Immature natural killer cell (primary cell): ENCODE results near the gene TCF15. TPM values are rescaled to one million over a fixed set of nuclear protein-coding genes. Genes with fewer than 3 reads are reported as not detected.
"Not testable (repeated sequence)": the region's sequence is repeated elsewhere in the genome, so short reads cannot be mapped to it uniquely, and the experiment has no call there.

Experiments
- DNase-seq, 3 donors: peaks; one replicate each; pipeline ENCODE4 v3.0.0; 2022; ENCODE audit warnings: mixed read lengths in 1 of 3
- H3K27ac Mint-ChIP-seq, 6 donors: one replicate each; pipeline ENCODE4 v1.8.0; 2020; ENCODE audit warnings: mixed read lengths in 6 of 6, mild to moderate bottlenecking in 5 of 6, inconsistent platforms in 4 of 6, moderate library complexity in 3 of 6
- H3K27me3 Mint-ChIP-seq, 3 donors: one replicate each; pipeline ENCODE4 v1.8.0; 2020 to 2021; ENCODE audit warnings: low read depth in 3 of 3, mild to moderate bottlenecking in 3 of 3, mixed read lengths in 3 of 3, moderate library complexity in 3 of 3, inconsistent platforms in 1 of 3
- H3K36me3 Mint-ChIP-seq, 3 donors: one replicate each; pipeline ENCODE4 v1.8.0; 2020; ENCODE audit warnings: mixed read lengths in 3 of 3, inconsistent platforms in 2 of 3, mild to moderate bottlenecking in 2 of 3
- H3K4me1 Mint-ChIP-seq, 2 donors: one replicate each; pipeline ENCODE4 v1.8.0; 2020; ENCODE audit warnings: inconsistent platforms in 2 of 2, mild to moderate bottlenecking in 2 of 2, mixed read lengths in 2 of 2, moderate library complexity in 1 of 2
- H3K4me3 Mint-ChIP-seq, 5 donors: one replicate each; pipeline ENCODE4 v1.8.0; 2020; ENCODE audit warnings: mild to moderate bottlenecking in 5 of 5, mixed read lengths in 5 of 5, inconsistent platforms in 3 of 5, moderate library complexity in 3 of 5
- H3K9me3 Mint-ChIP-seq, 6 donors: one replicate each; pipeline ENCODE4 v1.8.0; 2020; ENCODE audit warnings: mild to moderate bottlenecking in 6 of 6, mixed read lengths in 6 of 6, inconsistent platforms in 4 of 6, moderate library complexity in 3 of 6
- polyA plus RNA-seq, 3 donors: library from polyadenylated mRNA; unstranded; fragments of 300-500 nt; fragmentation: Illumina TruSeq; gene quantifications; one replicate each; pipeline ENCODE4 v1.2.3, GENCODE V29; 2021

TCF15 gene
- polyA plus RNA-seq, 3 donors from 2014 or later, result not detected

- Mint-ChIP-seq H3K27me3 (peaks cover 0 to 9% (median 2%) of the 10 kb centered on the region in 3 donors), H3K4me3 (no peak overlapping the region), H3K9me3 (no peaks in the 10 kb centered on the region), H3K4me1 (peaks cover 33 to 46% of the 10 kb centered on the region in 2 donors), H3K36me3 (peaks cover 5 to 15% (median 13%) of the 10 kb centered on the region in 3 donors), H3K27ac (peak overlapping the region in 1 of 6 donors; percentile 34)
- DNase-seq, result no peak
These were observed 37.4 kb upstream of the TCF15 start for GRCh38 chr20:647479-648019.

GRCh38 chr20:646868-647233 lies 36.7 kb upstream of the TCF15 start:
- Mint-ChIP-seq H3K36me3 (peaks cover 5 to 15% (median 13%) of the 10 kb centered on the region in 3 donors), H3K4me3 (no peak overlapping the region), H3K4me1 (peaks cover 26 to 39% of the 10 kb centered on the region in 2 donors), H3K9me3 (no peaks in the 10 kb centered on the region), H3K27ac (peak overlapping the region in 1 of 6 donors; percentile 48), H3K27me3 (peaks cover 0 to 8% (median 2%) of the 10 kb centered on the region in 3 donors)
- DNase-seq, result no peak

GRCh38 chr20:646107-646867 lies 36.2 kb upstream of the TCF15 start:
- Mint-ChIP-seq H3K36me3 (peaks cover 5 to 15% (median 13%) of the 10 kb centered on the region in 3 donors), H3K27me3 (peaks cover 0 to 8% (median 2%) of the 10 kb centered on the region in 3 donors), H3K27ac (no peak overlapping the region), H3K4me3 (no peak overlapping the region), H3K9me3 (no peaks in the 10 kb centered on the region), H3K4me1 (peaks cover 22 to 34% of the 10 kb centered on the region in 2 donors)
- no peak for DNase-seq

GRCh38 chr20:645318-646106 lies 35.4 kb upstream of the TCF15 start:
- Mint-ChIP-seq H3K27me3 (peaks cover 0 to 8% (median 2%) of the 10 kb centered on the region in 3 donors), H3K4me1 (peaks cover 24 to 26% of the 10 kb centered on the region in 2 donors), H3K9me3 (no peaks in the 10 kb centered on the region), H3K36me3 (peaks cover 5 to 15% (median 13%) of the 10 kb centered on the region in 3 donors), H3K4me3 (no peak overlapping the region), H3K27ac (no peak overlapping the region)
- DNase-seq, result peak; percentile 61 to 68 (median 65)

- DNase-seq, result no peak
- peaks cover 21 to 22% of the 10 kb centered on the region in 2 donors for H3K4me1 Mint-ChIP-seq
- H3K27ac Mint-ChIP-seq, result no peak overlapping the region
- H3K9me3 Mint-ChIP-seq, result no peaks in the 10 kb centered on the region
- peaks cover 0 to 8% (median 2%) of the 10 kb centered on the region in 3 donors for H3K27me3 Mint-ChIP-seq
- peaks cover 5 to 15% (median 13%) of the 10 kb centered on the region in 3 donors for H3K36me3 Mint-ChIP-seq
- H3K4me3 Mint-ChIP-seq, result no peak overlapping the region
These were observed 34.7 kb upstream of the TCF15 start for GRCh38 chr20:644692-645317.

GRCh38 chr20:642398-643174 lies 32.5 kb upstream of the TCF15 start:
- Mint-ChIP-seq H3K4me3 (peak overlapping the region; percentile 52 to 77 (median 72)), H3K9me3 (no peaks in the 10 kb centered on the region), H3K4me1 (peaks cover 17 to 21% of the 10 kb centered on the region in 2 donors), H3K36me3 (peaks cover 0 to 1% (median 0%) of the 10 kb centered on the region in 3 donors), H3K27me3 (peaks cover 0 to 8% (median 2%) of the 10 kb centered on the region in 3 donors), H3K27ac (no peak overlapping the region)
- no peak for DNase-seq

GRCh38 chr20:642013-642397 lies 31.9 kb upstream of the TCF15 start:
- not testable (repeated sequence) for H3K27ac Mint-ChIP-seq, H3K27me3 Mint-ChIP-seq, H3K36me3 Mint-ChIP-seq, H3K4me3 Mint-ChIP-seq, H3K9me3 Mint-ChIP-seq, DNase-seq
- H3K4me1 Mint-ChIP-seq, result peaks cover 17 to 21% of the 10 kb centered on the region in 2 donors

GRCh38 chr20:641516-641875 lies 31.4 kb upstream of the TCF15 start:
- H3K36me3 Mint-ChIP-seq, result no peaks in the 10 kb centered on the region
- no peak for DNase-seq
- no peaks in the 10 kb centered on the region for H3K9me3 Mint-ChIP-seq
- peaks cover 0 to 8% (median 2%) of the 10 kb centered on the region in 3 donors for H3K27me3 Mint-ChIP-seq
- H3K4me3 Mint-ChIP-seq, result peak overlapping the region; percentile 40 to 66 (median 56)
- peak overlapping the region in 3 of 6 donors; percentile 53 to 75 (median 73) for H3K27ac Mint-ChIP-seq
- peaks cover 17 to 21% of the 10 kb centered on the region in 2 donors for H3K4me1 Mint-ChIP-seq

GRCh38 chr20:640674-641515 lies 30.8 kb upstream of the TCF15 start:
- Mint-ChIP-seq H3K36me3 (no peaks in the 10 kb centered on the region), H3K4me1 (peaks cover 17 to 19% of the 10 kb centered on the region in 2 donors), H3K4me3 (peak overlapping the region in 4 of 5 donors; percentile 6 to 64 (median 48)), H3K27ac (peak overlapping the region in 3 of 6 donors; percentile 53 to 76 (median 57)), H3K27me3 (peaks cover 2 to 8% (median 3%) of the 10 kb centered on the region in 3 donors), H3K9me3 (no peaks in the 10 kb centered on the region)
- DNase-seq, result no peak

- Mint-ChIP-seq H3K27ac (no peak overlapping the region), H3K4me3 (no peak overlapping the region), H3K9me3 (no peaks in the 10 kb centered on the region), H3K27me3 (peaks cover 2 to 5% (median 5%) of the 10 kb centered on the region in 3 donors), H3K4me1 (peaks cover 10 to 12% of the 10 kb centered on the region in 2 donors), H3K36me3 (no peaks in the 10 kb centered on the region)
- no peak for DNase-seq
These were observed 28.5 kb upstream of the TCF15 start for GRCh38 chr20:638579-638978.

- no peak overlapping the region for H3K27ac Mint-ChIP-seq
- no peaks in the 10 kb centered on the region for H3K9me3 Mint-ChIP-seq
- no peak for DNase-seq
- H3K27me3 Mint-ChIP-seq, result peaks cover 0 to 5% (median 3%) of the 10 kb centered on the region in 3 donors
- peaks cover under 1 to 6% of the 10 kb centered on the region in 2 donors for H3K4me1 Mint-ChIP-seq
- H3K4me3 Mint-ChIP-seq, result no peak overlapping the region
- no peaks in the 10 kb centered on the region for H3K36me3 Mint-ChIP-seq
These were observed 27.4 kb upstream of the TCF15 start for GRCh38 chr20:637559-637958.

GRCh38 chr20:635893-636338 lies 25.8 kb upstream of the TCF15 start:
- Mint-ChIP-seq H3K4me3 (no peak overlapping the region), H3K9me3 (no peaks in the 10 kb centered on the region), H3K27me3 (peaks cover 0 to 5% (median 3%) of the 10 kb centered on the region in 3 donors), H3K27ac (no peak overlapping the region), H3K36me3 (no peaks in the 10 kb centered on the region), H3K4me1 (peaks cover 0 to 2% of the 10 kb centered on the region in 2 donors)
- no peak for DNase-seq
